ENCODE results near the gene COL13A1. TPM values are rescaled to one million over a fixed set of nuclear protein-coding genes. Genes with fewer than 3 reads are reported as not detected.

COL13A1 gene
- total RNA-seq, 1 donor from 2014 or later, result 9.2 TPM

GRCh38 chr10:69870591-69870990 is 68.9 kb downstream of the COL13A1 start:
- Histone ChIP-seq H3K27ac (no peak overlapping the region), H3K4me1 (peaks cover 10% of the 10 kb centered on the region), H3K9me3 (no peaks in the 10 kb centered on the region), H3K4me3 (no peak overlapping the region), H3K27me3 (ENCODE audit: low read depth) (no peaks in the 10 kb centered on the region), H3K36me3 (no peaks in the 10 kb centered on the region)
- DNase-seq (no peak), ATAC-seq (no peak)
- intact Hi-C loops (cut with DNase I), result no loop called here
- TF ChIP-seq CTCF (IDR thresholded peaks at IDR 0.05), result no peak

- Histone ChIP-seq H3K4me3 (no peak overlapping the region), H3K9me3 (no peaks in the 10 kb centered on the region), H3K36me3 (no peaks in the 10 kb centered on the region), H3K27me3 (ENCODE audit: low read depth) (no peaks in the 10 kb centered on the region), H3K4me1 (peaks cover 10% of the 10 kb centered on the region), H3K27ac (no peak overlapping the region)
- TF ChIP-seq CTCF (IDR thresholded peaks at IDR 0.05), result no peak
- intact Hi-C loops (cut with DNase I), result no loop called here
- ATAC-seq (no peak), DNase-seq (no peak)
Observed at GRCh38 chr10:69871074-69871473, 69.4 kb downstream of the COL13A1 start.

GRCh38 chr10:69872323-69872722 is 70.6 kb downstream of the COL13A1 start:
- no peaks in the 10 kb centered on the region for H3K27me3 ChIP-seq (ENCODE audit: low read depth)
- no peaks in the 10 kb centered on the region for H3K36me3 ChIP-seq
- H3K4me3 ChIP-seq, result no peak overlapping the region
- H3K9me3 ChIP-seq, result no peaks in the 10 kb centered on the region
- H3K4me1 ChIP-seq, result peaks cover 1% of the 10 kb centered on the region
- intact Hi-C loops (cut with DNase I), result no loop called here
- no peak for ATAC-seq
- H3K27ac ChIP-seq, result no peak overlapping the region
- no peak for DNase-seq
- no peak for TF ChIP-seq CTCF (IDR thresholded peaks at IDR 0.05)

GRCh38 chr10:69873135-69873639 is 71.5 kb downstream of the COL13A1 start:
- Histone ChIP-seq H3K4me1 (no peaks in the 10 kb centered on the region), H3K36me3 (no peaks in the 10 kb centered on the region), H3K27me3 (ENCODE audit: low read depth) (no peaks in the 10 kb centered on the region), H3K4me3 (no peak overlapping the region), H3K9me3 (no peaks in the 10 kb centered on the region), H3K27ac (no peak overlapping the region)
- DNase-seq (no peak), ATAC-seq (no peak)
- intact Hi-C loops (cut with DNase I), result no loop called here
- no peak for TF ChIP-seq CTCF (IDR thresholded peaks at IDR 0.05)

- H3K27me3 ChIP-seq (ENCODE audit: low read depth), result no peaks in the 10 kb centered on the region
- H3K9me3 ChIP-seq, result no peaks in the 10 kb centered on the region
- ATAC-seq (no peak), DNase-seq (no peak)
- H3K27ac ChIP-seq, result no peak overlapping the region
- H3K36me3 ChIP-seq, result no peaks in the 10 kb centered on the region
- intact Hi-C loops (cut with DNase I), result no loop called here
- no peak overlapping the region for H3K4me3 ChIP-seq
- TF ChIP-seq CTCF (IDR thresholded peaks at IDR 0.05), result no peak
- H3K4me1 ChIP-seq, result no peaks in the 10 kb centered on the region
Observed at GRCh38 chr10:69874449-69874848, 72.7 kb downstream of the COL13A1 start.

GRCh38 chr10:69875856-69876255 is 74.2 kb downstream of the COL13A1 start:
- DNase-seq (no peak), ATAC-seq (no peak)
- intact Hi-C loops (cut with DNase I), result no loop called here
- H3K4me3 ChIP-seq, result no peak overlapping the region
- no peak overlapping the region for H3K27ac ChIP-seq
- H3K4me1 ChIP-seq, result no peaks in the 10 kb centered on the region
- H3K9me3 ChIP-seq, result no peaks in the 10 kb centered on the region
- H3K27me3 ChIP-seq (ENCODE audit: low read depth), result peaks cover 11% of the 10 kb centered on the region
- H3K36me3 ChIP-seq, result no peaks in the 10 kb centered on the region
- no peak for TF ChIP-seq CTCF (IDR thresholded peaks at IDR 0.05)
